NT2/D1 (cell line): Measurements from ENCODE around the gene PRKN.

Experiments
- SUZ12 ChIP-seq: IDR thresholded peaks from 2 replicates; pipeline ENCODE4 v1.6.1; 2011; ENCODE audit not compliant: insufficient read length, insufficient read depth; ENCODE audit errors: extremely low read depth
- YY1 ChIP-seq: IDR thresholded peaks from 2 replicates; pipeline ENCODE4 v1.6.1; 2011; ENCODE audit not compliant: insufficient read length, insufficient read depth

- TF ChIP-seq YY1 = no peak
- no peak for TF ChIP-seq SUZ12
Measured at GRCh38 chr6:162533009-162533400, 194.6 kb downstream of the PRKN start.
